GM18907 (cell line): Measurements from ENCODE around the gene TAS2R40.

ENCODE experiments used
- ATAC-seq: cut with Tn5 transposase; IDR thresholded peaks from one replicate; pipeline ENCODE4 v1.9.1; 2021; ENCODE audit warnings: mild to moderate bottlenecking, moderate library complexity; ENCODE audit not compliant: unreplicated experiment

TAS2R40 gene

GRCh38 chr7:143222782-143223181 is 945 bp downstream of the TAS2R40 start:
- no peak for ATAC-seq

GRCh38 chr7:143223784-143224183 is 1.9 kb downstream of the TAS2R40 start:
- ATAC-seq: no peak

GRCh38 chr7:143225047-143225446 is 3.2 kb downstream of the TAS2R40 start:
- no peak for ATAC-seq

DNA sequence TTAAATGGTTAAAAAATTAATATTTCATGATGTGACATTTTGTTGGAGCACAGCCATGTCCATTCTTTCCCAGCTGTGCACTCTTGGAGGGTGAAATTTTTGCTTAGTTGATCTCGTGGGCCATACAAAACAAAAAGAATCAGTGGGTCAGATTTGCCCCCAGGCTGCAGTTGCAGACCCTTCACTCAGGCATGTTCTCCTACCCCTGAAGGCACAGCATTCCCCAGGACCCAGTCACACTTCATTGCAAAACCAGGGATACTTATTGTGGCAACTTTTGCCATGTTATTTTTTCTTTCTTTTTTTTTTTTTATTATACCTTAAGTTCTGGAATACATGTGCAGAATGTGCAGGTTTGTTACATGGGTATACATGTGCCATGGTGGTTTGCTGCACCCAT is 6.0 kb downstream of the TAS2R40 start:
- ATAC-seq: no peak

DNA sequence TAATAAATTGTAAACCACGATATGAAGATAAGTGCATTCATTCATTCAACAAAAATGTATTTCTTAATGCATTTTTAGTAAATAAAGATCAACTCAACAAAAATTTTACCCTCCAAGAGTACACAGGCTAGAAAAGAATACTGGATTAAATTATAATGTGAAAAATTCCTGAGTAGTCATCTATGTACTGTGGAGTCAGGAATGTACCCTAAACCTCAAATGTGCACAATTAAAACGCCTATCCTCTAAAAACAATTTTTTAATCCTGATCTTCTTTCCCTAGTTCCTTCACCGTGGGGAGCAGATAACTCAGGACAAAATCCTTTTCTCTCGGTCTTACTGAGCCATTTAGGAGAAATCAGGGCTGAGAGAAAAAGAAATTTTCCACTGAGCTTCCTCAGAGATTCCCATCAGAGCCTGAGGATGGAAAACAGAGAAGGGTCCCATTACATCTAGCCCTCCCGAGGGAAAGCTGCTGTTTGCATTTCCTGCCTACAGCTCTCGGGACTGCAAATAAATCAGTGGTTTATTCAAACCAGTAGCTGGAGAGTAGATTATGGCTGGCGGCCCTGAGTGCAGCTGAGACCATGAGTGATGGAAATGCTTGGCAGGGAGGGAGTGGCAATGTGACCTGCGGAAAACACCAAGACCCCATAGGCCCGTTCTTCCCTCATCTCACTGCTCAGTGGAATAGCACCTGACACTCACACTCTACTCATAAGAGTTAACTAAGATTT is 7.4 kb downstream of the TAS2R40 start:
- ATAC-seq: no peak

DNA sequence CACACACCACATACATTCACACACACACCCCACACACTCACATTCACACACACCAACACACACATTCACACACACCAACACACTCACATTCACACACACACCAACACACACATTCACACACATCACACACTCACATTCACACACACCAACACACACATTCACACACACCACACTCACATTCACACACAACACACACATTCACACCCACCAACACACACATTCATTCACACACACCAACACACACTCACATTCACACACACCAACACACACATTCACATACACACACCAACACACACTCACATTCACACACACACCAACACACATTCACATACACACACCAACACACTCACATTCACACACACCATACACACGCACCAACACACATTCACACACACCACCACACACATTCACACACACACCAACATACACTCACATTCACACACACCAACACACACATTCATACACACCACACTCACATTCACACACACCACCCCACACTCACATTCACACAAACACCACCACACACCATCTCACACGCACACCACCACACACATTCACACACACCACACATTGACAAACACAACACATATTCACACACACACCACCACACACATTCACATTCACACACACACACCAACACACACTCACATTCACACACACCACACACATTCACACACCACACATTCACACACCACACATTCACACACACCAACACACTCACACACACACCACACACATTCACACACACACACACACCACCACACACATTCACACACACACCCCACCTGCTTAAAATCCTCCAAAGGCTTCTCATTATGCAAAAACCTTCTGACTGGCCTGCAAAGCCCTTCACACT is 9.0 kb downstream of the TAS2R40 start:
- ATAC-seq: no peak

DNA sequence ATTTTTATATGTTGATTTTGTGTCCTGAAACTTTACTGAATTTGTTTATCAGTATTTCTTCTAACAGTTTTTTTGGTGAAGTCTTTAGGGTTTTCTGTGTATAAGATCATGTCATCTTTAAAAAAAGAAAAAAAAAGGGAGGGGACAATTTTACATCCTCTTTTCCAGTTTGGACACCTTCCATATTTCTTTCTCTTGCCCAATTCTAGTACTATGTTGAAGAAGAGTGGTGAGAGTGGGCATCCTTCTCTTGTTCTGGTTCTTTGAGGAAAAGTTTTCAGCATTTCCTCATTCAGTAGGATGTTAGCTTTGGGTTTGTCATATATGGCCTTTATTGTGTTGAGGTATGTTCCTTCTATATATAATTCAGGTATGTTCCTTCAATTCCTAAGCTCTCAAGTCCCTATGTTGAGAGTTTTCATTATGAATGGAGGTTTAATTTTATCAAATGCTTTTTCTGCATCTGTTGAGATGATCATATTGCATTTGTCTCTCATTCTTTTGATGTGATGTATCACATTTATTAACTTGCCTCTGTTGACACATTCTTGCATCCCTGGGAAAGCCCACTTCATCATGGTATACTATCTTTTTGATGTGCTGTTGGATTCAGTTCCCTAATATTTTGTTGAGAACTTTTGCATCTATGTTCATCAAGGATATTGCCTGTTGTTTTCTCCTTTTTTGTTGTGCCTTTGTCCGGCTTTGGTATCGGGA is 12.1 kb downstream of the TAS2R40 start:
- ATAC-seq: no peak

DNA sequence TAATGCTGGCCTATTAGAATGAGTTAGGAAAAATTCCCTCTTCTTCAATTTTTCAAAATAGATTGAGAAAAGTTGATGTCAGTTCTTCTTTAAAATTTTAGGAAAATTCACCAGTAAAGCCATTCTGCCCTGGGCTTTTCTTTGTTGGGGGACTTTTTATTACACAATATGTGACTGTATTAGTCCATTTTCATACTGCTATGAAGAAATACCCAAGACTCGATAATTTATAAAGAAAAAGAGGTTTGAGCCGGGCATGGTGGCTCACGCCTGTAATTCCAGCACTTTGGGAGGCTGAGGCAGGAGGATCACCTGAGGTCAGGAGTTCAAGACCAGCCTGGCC is 12.7 kb downstream of the TAS2R40 start:
- ATAC-seq: no peak

DNA sequence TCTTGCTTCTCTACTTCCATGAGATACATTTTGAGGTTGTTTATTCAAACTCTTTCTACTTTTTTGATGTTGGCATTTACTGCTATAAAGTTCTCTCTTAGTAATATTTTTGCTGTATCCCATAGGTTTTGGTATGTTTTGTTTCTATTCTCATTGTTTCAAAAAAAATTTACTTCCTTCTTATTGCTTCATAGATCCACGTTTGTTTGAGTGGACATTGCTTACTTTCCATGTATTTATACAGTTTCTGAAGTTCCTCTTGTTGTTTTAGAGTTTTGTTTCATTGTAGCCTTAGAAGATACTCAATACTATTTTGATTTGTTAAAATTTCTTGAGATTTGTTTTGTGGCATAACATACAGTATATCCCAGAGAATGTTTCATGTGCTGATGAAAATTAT is 13.7 kb downstream of the TAS2R40 start:
- ATAC-seq: no peak

DNA sequence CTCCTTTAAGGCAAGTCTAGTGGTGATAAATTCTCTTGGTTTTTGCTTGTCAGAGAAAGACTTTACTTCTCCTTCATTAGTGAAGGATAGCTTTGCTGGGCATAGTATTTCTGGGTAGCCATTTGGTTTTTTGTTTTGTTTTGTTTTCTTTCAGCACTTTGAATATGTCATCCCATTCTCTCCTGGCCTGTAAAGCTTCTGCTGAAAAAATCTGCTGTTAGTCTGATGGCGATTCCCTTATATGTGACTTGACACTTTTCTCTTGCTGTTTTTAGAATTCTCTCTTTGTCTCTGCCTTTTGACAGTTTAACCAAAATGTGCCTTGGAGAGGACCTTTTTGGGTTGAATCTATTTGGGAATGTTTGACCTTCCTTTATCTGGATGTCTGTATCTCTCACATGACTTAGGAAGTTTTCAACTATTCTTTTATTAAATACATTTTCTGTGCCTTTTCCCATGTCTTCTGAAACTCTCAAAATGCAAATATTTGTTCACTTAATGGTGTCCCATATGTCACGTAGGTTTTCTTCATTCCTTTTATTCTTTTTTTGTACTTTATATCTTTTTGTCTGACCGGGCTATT is 14.7 kb downstream of the TAS2R40 start:
- ATAC-seq: no peak

DNA sequence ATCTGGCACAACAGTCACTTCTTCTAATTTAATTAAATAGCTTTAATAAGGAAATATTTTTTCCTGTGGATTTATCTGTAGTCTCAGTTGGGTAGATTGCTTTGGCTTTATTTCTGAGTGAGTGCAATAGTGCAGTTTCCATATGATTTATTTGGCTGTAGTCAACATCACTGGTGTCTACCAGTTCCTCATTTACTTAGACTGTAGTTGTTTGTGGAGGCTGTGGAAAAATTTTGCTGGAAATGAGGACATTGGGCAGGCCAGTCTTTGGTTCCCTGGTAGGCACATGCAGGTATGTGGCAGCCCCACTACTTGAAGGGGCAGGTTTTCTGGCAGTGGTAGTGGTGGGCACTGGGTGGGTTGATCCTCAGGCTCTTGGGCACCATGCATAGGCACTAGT is 15.5 kb downstream of the TAS2R40 start:
- no peak for ATAC-seq

GRCh38 chr7:143238289-143238980 is 16.6 kb downstream of the TAS2R40 start:
- ATAC-seq: no peak

- ATAC-seq: no peak
Measured at GRCh38 chr7:143239813-143240212, 18.0 kb downstream of the TAS2R40 start.

- ATAC-seq: peak; percentile 95
Measured at GRCh38 chr7:143240291-143241168, 18.7 kb downstream of the TAS2R40 start.

DNA sequence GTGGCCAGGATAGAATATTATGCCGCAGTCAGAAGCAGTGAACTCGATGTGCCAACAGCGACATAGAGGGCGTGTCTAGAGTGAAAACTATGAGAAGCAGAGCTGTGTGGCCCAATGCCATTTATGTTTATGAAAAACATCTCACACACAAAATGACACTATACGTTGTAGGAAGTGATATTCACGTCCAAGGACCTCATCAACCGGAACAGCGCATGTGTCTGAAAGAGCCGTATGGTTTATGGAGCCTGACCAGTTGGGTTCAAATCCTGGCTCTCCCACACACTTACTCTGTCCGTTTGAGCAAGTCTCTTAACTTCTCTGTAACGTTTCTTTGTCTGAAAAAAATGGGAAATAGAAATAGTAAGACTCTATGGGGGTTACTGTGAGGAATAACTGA is 20.5 kb downstream of the TAS2R40 start:
- no peak for ATAC-seq

DNA sequence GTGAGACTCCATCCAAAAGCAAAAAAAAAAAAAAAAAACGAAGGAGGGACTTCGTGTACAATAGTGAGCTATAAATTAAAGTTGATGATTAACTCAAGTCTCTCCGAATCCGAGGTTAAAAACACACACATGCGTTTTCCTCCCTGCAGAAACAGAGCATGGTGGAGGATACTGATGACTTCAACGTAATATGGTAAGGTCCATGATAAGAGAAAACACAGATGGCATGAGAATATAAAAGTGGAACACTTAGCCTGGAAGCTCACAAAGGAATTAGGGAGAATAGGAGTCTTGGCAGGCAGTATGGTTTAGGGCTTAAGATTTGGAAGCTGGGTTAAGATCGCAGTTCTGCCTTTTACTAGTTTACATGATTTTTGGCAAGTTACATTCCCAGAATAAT is 21.3 kb downstream of the TAS2R40 start:
- no peak for ATAC-seq

DNA sequence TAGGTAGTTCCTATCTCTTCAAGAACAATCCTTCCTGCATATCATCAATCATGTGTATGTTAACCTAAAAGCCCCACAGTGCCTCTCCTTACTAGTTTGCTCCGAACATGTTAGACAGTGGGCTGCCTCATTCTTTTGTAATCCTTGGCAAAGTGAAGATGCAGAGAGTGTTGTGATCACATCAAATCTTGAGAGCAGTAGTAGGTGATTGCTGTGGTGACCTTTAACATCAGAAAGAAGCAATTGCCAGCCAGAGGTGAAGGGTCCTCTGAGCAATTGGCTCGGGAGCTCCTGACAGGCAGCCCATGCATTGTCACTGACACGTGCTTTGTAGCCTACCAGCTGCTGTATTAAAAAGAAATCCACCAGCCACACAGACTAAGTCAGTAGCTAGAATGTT is 21.8 kb downstream of the TAS2R40 start:
- no peak for ATAC-seq

DNA sequence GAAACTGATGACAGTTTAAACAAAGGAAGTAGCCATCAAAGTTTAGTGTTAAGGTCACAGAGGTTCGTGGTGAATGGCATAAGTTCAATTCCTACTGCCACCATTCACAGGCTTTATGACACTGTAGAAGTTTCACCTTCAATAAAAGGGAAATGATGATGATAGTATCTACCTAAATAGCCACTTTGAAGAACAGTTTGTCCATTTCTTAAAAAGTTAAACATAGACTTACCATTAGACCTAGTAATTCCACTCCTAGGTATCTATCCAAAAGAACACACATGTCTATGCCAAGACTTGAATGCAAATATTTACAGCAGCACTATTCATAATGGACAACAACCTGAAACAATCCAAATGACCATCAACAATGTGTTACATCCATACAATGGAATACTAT is 22.5 kb downstream of the TAS2R40 start:
- no peak for ATAC-seq

- ATAC-seq: no peak
Measured at GRCh38 chr7:143245123-143245522, 23.3 kb downstream of the TAS2R40 start.

- ATAC-seq: no peak
Measured at GRCh38 chr7:143247372-143247771, 25.5 kb downstream of the TAS2R40 start.
